Activated CD8-positive, alpha-beta memory T cell treated with anti-CD3 and anti-CD28 coated beads, Interleukin-2, amount 50 U/mL, for 1 hour (primary cell): ENCODE data around the gene CEP20.
"Not testable (repeated sequence)": the region's sequence is repeated elsewhere in the genome, so short reads cannot be mapped to it uniquely, and the experiment has no call there.

Experiments
- DNase-seq: peaks from one replicate; pipeline ENCODE4 v3.0.0-alpha.2; 2020; ENCODE audit errors: extremely low read depth

Gene CEP20, protein sequence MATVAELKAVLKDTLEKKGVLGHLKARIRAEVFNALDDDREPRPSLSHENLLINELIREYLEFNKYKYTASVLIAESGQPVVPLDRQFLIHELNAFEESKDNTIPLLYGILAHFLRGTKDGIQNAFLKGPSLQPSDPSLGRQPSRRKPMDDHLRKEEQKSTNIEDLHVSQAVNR

DNA sequence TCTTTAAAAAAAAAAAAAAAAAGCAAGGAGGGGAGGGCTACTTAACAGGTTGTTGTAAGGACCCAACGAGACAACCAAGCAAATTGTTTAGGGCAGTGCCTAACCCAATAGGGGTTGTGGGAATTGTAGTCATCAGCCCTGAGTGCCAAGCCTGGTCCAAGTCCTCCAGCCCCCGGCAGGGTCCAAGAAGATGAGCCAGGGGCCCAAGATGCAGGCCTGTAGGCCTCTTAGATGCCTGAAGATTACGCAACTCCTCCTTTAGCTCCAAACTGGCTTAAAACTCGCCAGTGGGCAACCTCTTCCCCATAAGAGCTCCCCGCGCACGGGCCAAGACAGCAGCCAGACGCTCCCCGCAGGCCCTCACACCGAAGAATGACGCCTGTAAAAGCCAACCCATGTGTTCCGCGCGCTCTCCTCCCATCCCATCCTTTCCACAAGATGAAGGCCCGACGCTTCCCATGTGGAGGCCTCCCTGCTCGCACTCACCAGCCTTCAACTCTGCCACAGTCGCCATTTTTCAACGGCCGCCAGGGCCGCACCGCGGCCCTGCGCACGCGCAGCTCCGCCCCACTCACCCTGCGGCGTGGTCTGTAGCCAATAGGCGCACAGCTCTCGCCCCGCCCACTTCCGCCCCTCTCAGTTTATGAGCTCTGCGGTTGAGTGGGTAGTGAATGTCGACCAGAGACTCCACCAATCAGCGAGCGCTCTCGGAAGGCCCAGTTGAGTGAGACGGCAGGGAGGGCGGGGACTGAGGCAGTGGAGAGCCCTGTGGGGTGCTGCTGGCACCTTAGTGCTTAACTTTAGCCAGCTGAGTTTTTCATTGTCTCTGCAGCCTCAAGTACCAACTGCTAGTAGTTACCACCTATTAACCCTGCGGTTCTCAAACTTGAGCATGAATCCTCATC is at the start of gene CEP20:
Gene CEP20 (minus strand): TSS at position 532 of the 905 bp plus-strand sequence. CDS start 18 bp downstream, at position 514.
- peak; percentile 100 for DNase-seq

DNA sequence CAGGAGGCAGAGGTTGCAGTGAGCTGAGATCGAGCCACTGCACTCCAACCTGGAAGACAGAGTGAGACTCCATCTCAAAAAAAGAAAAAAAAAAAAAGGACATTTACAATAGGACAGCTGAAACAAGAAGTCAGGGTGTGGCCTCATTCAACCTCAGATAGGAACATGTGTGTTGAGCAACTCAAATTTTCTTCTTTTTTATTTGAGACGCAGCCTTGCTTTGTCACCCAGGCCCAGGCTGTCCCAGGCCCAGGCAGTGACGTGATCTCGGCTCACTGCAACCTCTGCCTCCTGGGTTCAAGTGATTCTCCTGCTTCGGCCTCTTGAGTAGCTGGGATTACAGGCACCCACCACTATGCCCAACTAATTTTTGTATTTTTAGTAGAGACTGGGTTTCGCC is 48.4 kb upstream of the CEP20 start:
- DNase-seq, result not testable (repeated sequence)

DNA sequence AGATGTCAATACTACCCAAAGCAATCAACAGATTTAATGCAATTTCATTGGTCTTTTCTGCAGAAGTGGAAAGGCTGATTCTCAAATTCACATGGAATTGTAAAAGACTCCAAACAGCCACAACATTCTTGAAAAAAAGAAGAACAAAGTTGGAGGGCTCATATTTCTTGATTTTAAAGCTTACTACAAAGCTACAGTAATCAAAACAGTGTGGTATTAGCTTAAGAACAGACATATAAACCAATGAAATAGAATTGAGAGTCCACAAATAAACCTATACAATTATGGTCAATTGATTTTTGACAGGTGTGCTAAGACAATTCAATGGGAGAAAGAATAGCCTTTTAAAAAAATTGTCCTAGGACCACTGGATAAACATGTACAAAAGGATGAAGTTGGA is 46.6 kb upstream of the CEP20 start:
- no peak for DNase-seq

DNA sequence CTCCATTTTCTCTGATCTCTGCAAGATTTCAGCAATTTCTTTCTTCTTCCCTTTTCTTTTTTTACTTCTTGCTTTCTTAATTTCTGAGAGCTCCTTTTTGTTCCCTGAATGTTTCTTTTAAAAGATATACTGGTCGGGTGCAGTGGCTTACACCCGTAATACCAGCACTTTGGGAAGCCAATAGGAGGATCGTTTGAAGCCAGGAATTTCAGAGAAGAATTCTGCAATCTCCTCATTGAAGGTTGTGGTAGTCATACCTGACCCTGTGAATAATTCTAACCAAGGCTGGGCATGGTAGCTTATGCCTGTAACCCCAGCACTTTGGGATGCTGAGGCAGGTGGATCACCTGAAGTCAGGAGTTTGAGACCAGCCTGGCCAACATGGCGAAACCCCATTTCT is 45.4 kb upstream of the CEP20 start:
- DNase-seq, result no peak

DNA sequence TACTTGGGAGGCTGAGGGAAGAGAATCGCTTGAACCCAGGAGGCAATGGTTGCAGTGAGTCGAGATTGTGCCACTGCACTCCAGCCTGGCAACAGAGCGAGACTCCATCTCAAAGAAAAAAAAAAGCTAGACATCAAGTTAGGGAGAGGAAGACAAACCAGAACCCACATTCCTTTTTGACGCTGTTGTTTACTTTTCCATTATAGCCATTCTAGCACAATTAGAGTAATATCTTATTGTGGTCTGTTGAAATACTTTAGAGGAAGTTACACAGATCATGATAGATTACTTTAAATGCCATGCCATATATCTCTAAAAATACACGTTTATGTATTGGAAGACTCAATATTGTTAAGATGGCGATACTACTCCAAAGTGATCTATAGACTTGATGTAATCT is 44.5 kb upstream of the CEP20 start:
- DNase-seq, result no peak

DNA sequence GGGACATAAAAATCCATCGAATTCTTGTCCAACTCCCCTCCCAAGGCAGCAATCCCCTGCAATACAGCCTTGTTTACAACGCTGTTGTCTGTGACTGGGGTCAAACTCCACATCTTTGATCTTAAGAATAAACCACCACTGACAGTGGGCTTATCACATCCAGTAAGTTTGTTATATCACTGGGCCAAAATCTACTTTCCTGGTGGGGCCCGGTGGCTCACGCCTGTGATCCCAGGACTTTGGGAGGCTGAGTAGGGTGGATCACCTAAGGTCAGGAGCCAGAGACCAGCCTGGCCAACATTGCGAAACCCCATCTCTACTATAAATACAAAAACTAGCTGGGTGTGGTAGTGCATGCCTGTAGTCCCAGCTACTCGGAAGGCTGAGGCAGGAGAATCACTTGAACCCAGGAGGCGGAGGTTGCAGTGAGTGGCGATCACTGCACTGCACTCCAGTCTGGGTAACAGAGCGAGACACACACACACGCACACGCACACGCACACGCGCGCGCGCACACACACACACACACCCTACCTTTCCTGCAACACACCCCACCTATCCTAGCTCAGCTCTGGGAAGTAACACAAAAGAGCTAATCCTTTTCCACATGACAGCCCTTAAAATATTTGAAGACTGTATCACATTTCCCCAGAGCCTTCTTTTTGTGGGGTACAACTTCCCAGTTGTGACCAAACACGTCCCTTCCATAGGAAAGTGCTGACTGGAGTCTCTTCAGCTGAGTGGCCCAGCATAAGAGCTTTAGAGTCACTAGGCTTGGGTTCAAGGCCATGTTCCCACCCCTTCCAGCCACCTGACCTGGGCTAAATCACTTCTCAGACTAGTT is 40.1 kb upstream of the CEP20 start:
- no peak for DNase-seq

DNA sequence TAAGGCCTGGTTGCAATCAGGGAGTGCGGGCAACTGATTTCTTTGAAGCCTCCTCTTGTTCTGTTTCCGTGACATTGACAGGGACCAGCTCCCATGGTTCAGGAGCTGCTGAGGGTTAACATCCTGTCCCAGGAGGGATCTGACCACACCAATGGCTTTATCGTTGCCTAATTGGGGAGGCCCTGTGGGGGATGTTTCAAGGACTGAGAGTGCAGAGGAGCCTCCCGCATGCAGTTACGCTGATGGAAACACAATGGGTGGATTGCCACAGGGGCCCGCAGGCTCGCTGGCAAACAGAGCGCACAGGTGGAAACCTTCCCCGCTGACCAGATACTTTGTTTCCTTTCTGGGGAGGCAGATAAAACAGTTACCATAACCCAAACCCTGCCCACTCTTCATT is 37.2 kb upstream of the CEP20 start:
- DNase-seq, result no peak

DNA sequence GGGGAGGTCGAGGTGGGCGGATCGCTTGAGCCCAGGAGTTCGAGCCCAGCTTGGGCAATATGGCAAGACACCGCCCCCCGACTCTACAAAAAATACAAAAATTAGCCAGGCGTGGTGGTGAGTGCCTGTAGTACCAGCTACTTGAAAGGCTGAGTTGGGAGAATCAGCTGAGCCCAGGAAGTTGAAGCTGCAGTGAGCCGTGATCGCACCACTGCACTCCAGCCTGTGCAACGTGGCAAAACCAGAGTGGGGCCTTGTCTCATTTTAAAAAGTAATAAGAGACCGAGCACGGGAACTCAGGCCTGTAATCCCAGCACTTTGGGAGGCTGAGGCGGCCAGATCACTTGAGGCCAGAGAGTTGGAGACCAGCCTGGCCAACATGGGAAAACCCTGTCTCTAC is 36.6 kb upstream of the CEP20 start:
- no peak for DNase-seq

DNA sequence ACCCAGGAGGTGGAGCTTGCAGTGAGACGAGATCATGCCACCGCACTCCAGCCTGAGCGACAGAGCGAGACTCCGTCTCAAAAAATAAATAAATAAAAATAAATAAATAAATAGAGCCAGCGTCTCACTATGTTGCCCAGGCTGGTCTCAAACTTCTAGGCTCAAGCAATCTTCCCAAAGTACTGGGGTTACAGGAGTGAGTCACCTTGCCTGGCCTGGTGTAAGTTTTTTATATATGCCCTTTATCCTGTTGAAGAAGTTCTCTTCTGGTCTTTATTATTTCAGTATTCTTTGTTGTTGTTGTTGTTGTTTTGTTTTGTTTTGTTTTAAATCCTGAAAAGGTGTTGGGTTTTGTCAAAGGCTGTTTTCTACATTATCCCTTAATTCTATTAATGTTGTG is 30.9 kb upstream of the CEP20 start:
- no peak for DNase-seq

DNA sequence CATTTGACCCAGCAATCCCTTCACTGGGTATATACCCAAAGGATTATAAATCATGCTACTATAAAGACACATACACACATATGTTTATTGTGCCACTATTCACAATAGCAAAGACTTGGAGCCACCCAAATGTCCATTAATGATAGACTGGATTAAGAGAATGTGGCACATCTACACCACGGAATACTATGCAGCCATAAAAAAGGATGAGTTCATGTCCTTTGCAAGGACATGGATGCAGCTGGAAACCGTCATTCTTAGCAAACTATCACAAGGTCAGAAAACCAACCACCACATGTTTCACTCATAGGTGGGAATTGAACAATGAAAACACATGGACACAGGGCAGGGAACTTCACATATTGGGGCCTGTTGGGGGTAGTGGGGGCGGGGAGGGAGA is 29.9 kb upstream of the CEP20 start:
- not testable (repeated sequence) for DNase-seq

DNA sequence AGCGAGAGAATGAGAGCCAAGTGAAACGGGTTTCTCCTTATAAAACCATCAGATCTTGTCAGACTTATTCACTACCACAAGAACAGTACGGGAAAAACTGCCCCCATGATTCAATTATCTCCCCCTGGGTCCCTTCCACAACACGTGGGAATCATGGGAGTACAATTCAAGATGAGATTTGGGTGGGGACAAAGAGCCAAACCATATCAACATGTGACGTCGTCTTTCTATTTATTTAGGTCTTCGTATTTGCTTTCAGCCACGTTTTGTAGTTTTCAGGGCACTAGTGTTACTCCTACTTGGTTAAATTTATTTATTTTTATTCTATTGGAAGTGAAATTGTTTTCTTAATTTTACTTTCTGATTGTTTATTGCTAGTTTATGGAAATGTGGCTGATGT is 27.9 kb upstream of the CEP20 start:
- DNase-seq, result no peak

DNA sequence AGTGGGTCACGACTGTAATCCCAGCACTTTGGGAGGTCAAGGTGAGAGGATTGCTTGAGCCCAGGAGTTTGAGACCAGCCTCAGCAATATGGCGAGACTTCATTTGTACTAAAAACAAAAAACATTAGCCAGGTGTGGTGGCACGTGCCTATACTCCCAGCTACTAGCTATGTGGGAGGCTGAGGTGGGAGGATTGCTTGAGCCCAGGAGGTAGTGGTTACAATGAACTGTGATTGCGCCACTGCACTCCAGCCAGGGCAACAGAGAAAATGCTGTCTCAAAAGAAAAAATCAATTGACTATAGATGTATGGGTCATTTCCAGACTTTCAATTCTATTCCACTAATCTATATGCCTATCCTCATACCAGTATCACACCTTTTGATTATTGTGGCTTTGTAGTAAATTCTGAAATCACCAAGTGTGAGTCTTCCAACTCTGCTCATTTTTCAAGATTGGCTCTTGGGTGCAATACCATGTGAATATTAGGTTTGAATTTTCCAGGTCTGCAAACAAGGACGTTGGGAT is 27.2 kb upstream of the CEP20 start:
- DNase-seq, result no peak

DNA sequence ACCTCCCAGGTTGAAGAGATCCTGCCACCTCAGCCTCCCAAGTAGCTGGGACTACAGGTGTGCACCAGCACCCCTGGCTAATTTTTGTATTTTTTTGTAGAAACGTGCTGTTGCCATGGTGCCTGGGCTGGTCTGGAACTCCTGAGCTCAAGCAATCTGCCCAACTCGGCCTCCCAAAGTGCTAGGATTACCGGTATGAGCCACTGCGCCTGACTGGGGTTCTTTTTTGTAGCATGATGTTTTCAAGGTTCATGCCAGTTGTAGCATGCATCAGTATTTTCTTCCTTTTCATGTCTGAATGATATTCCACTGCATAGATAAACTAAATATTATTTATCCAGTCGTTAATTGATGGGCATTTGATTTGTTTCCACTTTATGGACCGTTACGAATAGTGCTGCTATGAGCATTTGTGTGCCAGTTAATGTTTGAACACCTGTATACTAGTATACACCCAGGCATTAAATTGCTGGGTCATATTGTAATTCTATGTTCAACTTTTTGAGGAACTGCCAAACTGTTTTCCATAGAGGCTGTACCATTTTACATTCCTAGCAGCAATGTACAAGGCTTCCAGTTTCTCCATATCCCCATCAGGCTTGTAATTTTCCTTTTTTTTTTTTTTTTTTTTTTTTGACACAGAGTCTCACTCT is 24.8 kb upstream of the CEP20 start:
- DNase-seq, result no peak

DNA sequence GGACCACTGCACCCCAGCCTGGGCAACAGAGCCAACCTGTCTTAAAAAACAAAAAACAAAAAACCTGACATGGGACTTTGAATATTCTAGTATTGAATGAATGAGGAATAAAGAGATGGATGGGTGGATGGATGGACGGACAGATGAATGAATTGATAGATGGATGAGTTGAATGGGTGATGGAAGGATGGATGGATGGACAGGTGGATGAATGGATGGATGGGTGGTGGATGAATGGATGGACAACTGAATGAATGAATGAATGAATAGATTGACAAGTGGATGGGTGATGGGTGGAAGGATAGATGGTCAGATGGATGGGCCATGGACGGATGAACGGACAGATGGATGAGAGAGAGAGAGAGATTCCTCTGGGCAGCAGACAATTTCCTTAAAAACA is 22.8 kb upstream of the CEP20 start:
- no peak for DNase-seq

DNA sequence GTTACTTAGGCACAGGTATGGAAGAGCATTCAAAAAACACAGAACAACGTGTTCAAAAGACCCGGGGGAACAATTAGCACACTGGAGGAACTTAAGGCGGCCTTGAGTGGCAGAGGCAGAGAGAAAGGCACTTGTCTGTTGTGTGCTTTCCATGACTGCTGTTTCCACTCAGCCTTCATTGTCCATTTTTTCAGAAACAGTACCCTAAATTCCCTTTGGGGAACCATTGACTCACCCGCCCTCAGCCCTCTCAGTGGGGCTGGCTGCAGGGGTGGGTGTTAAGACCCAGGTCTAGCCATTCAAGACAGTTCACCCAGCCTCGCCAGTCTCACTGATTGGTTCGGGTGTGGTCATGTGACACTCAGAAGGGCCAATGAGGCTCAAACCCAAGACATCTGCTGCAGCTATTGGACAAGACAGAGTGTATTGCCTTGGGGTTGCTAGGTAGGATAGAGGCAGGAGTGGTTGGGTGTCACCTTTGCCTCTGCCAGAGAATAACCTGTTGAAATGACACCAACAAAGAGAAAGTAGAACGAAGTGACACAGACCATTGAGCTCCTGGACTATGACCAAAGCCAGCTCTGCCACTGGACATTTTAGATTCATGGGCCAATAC is 19.6 kb upstream of the CEP20 start:
- DNase-seq, result no peak

DNA sequence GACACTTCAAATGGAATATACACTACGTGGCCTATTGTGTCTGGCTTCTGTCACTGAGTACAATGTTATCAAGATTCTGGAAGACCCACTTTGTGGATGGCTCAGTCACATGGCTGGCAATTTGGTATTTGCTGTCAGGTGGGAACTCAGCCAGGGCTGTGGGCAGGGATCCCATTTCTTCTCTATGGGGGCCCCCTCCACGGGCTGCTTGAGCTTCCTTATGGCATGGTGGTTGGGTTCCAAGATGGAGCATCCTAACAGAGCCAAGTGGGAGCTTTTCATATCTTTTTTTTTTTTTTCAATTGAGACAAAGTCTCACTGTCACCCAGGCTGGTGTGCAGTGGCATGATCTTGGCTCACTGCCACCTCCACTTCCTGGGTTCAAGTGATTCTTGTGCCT is 18.0 kb upstream of the CEP20 start:
- no peak for DNase-seq

DNA sequence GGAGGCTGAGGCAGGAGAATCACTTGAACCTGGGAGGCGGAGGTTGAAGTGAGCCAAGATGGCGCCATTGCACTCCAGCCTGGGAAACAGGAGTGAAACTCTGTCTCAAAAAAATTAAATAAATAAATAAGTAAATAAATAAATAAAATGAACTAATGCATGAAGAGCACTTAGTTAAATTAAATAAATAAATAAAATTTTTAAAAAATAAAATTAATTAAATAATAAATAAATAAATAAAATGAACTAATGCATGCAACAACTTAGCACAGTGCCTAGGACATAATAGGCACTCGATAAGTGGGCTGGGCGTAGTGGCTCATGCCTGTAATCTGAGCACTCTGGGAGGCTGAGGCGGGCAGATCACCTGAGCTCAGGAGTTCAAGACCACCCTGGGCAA is 15.6 kb upstream of the CEP20 start:
- DNase-seq, result no peak

DNA sequence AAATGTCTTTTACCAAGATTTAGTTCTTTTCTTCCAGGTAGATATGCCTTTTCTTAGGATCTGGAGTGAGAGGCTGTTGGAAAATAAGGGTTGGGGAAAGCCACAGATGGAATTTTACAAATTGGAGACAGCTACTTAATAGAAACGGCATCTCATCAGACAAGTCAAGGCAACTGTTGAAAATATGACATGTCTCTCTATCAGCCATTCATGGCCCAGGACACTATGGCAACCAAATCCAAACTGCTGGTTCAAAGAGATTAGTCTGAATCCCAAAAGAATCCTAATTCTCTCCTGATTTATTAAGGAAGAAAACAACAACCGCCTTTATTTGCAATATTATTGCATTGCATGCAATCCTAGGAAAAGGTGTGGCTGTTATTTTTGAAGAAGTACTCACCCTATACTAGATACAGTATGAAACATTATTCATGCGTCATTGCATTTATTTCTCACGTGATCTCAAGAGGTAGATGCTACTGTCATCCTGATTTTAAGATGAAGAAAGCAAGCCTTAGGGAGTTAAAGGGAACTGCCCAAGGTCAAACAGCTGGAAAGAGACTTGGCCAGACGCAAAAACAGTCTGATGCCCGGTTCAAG is 12.6 kb upstream of the CEP20 start:
- no peak for DNase-seq

DNA sequence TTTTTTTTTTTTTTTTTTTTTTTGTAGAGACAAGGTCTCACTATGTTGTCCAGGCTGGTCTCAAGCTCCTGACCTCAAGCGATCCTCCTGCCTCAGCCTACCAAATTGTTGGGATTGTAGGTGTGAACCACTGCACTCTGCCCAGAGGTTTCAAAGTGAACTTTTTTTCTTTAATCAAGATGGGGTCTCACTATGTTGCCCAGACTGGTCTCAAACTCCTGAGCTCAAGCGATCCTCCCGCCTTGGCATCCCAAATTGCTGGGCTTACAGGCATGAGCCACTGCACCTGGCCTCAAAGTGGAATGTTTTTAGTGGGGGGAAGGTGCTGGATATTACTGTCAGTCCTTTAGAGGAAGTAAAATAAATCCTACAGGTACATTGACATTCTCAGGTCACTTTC is 12.0 kb upstream of the CEP20 start:
- DNase-seq, result no peak

DNA sequence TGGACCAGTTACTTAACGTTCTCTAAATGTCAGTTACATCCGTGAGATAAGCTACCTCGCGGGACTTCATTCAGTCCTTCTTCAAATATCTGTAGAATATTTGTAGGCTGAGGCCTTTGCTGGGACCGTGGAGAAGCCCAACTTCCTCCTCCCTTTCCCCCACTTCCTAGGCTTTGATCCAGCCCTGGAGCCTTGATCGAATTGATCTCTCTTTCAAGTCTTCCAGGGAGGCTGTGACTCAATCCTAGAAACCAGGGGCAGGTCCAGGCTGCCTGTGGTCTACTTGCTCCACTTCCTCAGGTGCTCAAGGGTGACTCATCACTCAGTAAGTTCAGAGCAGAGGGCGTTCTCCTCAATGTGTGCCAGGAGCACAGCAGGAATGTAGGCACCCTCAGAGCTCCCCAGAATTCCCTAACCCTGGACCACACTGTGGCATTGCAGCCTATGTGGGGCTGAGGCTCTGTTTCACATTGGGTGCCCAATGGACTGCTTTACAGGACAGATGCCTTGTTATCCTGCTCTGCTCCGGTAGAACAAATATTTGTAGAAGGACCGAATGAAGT is 11.2 kb upstream of the CEP20 start:
- no peak for DNase-seq

DNA sequence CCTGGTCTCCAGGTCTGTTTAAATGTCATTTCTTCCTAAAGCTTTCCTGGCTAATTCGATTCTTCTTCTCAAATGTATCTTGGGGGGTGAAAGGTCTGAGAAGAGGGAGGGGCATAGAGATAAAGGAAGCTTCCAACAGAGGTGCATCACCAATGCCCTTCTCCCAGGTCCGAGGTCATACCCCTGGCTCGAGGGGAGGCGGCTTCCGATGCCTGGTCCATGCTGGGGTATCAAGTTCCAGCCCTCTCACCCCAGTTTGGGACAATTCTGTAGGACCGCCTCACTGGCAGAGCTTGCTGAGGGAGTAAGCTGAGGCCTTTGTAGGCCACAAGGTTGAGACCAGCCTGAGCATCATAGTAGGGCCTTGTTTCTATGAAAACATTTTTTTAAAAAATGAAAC is 10.3 kb upstream of the CEP20 start:
- DNase-seq, result no peak
